Glutamatergic neuron (in vitro differentiated cells): ENCODE measurements around the gene EPHB4. TPM values are rescaled to one million over a fixed set of nuclear protein-coding genes. Genes with fewer than 3 reads are reported as not detected.

Source experiments
- DNase-seq: peaks from one replicate; pipeline ENCODE4 v3.0.0; 2022
- H3K27ac Mint-ChIP-seq: one replicate; pipeline ENCODE4 v1.8.0; 2020; ENCODE audit warnings: mild to moderate bottlenecking, mixed read lengths, inconsistent platforms; ENCODE audit not compliant: unreplicated experiment
- H3K27me3 Mint-ChIP-seq: one replicate; pipeline ENCODE4 v1.8.0; 2020; ENCODE audit warnings: mild to moderate bottlenecking, moderate library complexity, mixed read lengths, inconsistent platforms; ENCODE audit not compliant: unreplicated experiment
- H3K36me3 Mint-ChIP-seq: one replicate; pipeline ENCODE4 v1.8.0; 2020; ENCODE audit warnings: mild to moderate bottlenecking, mixed read lengths, inconsistent platforms; ENCODE audit not compliant: unreplicated experiment
- H3K4me1 Mint-ChIP-seq: one replicate; pipeline ENCODE4 v1.8.0; 2020; ENCODE audit warnings: mild to moderate bottlenecking, low read depth, mixed read lengths, inconsistent platforms; ENCODE audit not compliant: unreplicated experiment
- H3K4me3 Mint-ChIP-seq: one replicate; pipeline ENCODE4 v1.8.0; 2020; ENCODE audit warnings: mild to moderate bottlenecking, mixed read lengths, inconsistent platforms; ENCODE audit not compliant: unreplicated experiment
- H3K9me3 Mint-ChIP-seq: one replicate; pipeline ENCODE4 v1.8.0; 2020; ENCODE audit warnings: mild to moderate bottlenecking, moderate library complexity, mixed read lengths, inconsistent platforms; ENCODE audit not compliant: unreplicated experiment
- total RNA-seq: library from RNA; stranded (reverse); fragmentation: NEBNext Ultra II Directional; extraction: Animal tissue kit (Norgen Biotek cat#: 25700); gene quantifications from one replicate; pipeline ENCODE4 v1.2.1, GENCODE V29; 2021; ENCODE audit not compliant: unreplicated experiment
- TF ChIP-seq, protein P1 (sequence below): fragments of 200-600 bp; sonication (generic); IDR thresholded peaks from one replicate; pipeline ENCODE4 v1.5.0; 2021; ENCODE audit not compliant: partially characterized antibody, unreplicated experiment

The EPHB4 gene
- total RNA-seq, 1 donor from 2014 or later: 21.5 TPM

DNA sequence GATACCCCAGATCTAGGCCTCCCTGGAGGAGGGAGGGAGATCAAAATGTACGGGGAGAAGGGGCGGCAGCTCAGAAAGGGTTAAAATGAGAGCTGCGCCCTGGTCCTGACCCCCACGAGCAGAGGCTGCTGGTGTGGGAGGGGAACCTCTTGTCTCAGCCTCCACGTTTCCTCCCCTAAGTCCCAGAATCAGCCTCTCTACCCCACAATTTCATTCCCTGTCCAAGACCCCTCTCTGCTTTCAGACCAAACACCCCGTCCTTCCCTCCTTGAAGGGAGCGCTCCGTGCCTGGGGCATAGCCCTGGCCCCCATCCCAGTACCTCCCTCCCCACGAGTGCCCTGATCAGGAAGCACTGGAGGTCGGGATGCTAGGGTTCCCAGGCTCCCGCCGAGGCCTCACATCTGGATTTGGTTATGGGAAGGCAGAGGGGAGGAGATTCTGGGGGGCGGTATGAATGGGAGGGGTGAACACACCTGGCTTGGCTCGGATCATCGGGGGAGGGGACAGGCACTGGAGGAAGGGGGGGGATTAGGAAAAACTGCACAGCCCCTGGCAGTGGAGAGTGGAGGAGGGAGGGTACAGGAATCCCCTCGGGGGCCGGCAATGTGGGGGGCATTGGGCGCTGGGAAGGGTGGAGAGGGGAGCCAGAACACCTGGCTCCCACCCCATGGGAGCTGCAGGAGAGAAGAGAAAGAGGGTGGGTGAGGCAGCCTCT, 2.7 kb downstream of the EPHB4 start:
- Mint-ChIP-seq H3K27ac (no peak overlapping the region), H3K36me3 (no peaks in the 10 kb centered on the region), H3K27me3 (peaks cover 22% of the 10 kb centered on the region), H3K4me3 (no peak overlapping the region), H3K9me3 (peaks cover 11% of the 10 kb centered on the region), H3K4me1 (peaks cover 10% of the 10 kb centered on the region)
- TF ChIP-seq, protein P1, sequence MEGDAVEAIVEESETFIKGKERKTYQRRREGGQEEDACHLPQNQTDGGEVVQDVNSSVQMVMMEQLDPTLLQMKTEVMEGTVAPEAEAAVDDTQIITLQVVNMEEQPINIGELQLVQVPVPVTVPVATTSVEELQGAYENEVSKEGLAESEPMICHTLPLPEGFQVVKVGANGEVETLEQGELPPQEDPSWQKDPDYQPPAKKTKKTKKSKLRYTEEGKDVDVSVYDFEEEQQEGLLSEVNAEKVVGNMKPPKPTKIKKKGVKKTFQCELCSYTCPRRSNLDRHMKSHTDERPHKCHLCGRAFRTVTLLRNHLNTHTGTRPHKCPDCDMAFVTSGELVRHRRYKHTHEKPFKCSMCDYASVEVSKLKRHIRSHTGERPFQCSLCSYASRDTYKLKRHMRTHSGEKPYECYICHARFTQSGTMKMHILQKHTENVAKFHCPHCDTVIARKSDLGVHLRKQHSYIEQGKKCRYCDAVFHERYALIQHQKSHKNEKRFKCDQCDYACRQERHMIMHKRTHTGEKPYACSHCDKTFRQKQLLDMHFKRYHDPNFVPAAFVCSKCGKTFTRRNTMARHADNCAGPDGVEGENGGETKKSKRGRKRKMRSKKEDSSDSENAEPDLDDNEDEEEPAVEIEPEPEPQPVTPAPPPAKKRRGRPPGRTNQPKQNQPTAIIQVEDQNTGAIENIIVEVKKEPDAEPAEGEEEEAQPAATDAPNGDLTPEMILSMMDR: no peak
- DNase-seq: no peak

DNA sequence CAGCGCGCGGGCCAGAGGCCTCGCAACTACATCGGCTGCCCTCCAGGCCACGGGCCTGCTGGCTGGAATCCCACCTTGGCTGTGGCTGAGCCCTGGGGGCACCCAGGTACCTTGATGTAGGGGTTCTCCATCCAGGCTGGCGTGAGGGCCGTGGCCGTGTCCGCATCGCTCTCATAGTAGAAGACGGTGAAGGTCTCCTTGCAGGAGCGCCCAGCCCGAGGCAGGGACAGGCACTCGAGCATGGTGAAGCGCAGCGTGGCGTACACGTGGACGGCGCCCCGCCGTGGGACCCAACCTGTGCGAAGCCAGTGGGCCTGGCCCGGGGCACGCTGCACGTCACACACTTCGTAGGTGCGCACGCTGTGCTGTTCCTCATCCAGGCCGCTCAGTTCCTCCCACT, 3.8 kb downstream of the EPHB4 start:
- Mint-ChIP-seq H3K9me3 (peaks cover 13% of the 10 kb centered on the region), H3K4me3 (no peak overlapping the region), H3K27ac (no peak overlapping the region), H3K4me1 (peaks cover 10% of the 10 kb centered on the region), H3K36me3 (no peaks in the 10 kb centered on the region), H3K27me3 (peaks cover 19% of the 10 kb centered on the region)
- TF ChIP-seq, protein P1: no peak
- DNase-seq: no peak

DNA sequence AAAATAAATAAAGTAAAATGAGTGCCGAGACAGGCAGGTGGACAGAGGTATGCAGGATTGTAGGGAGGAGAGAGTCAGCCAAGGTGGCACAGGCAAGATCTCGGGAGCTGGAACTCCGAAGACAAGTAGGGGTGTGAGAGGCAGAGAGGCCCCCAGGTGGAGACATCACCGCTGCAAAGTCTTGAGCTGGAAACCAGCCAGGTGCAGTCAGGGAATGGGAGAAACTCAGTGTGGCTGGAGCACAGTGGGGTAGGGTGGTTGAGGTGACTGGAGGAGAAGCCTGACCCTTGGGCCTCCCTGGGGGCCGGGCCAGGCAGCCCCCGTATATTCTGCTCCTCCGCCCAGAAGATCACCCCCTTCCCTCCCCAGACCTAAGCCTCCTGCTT, 4.2 kb downstream of the EPHB4 start:
- no peak for DNase-seq
- peaks cover 10% of the 10 kb centered on the region for H3K4me1 Mint-ChIP-seq
- H3K9me3 Mint-ChIP-seq: peaks cover 13% of the 10 kb centered on the region
- H3K4me3 Mint-ChIP-seq: peak overlapping the region; percentile 12
- no peak overlapping the region for H3K27ac Mint-ChIP-seq
- peaks cover 18% of the 10 kb centered on the region for H3K27me3 Mint-ChIP-seq
- no peaks in the 10 kb centered on the region for H3K36me3 Mint-ChIP-seq
- TF ChIP-seq, protein P1: no peak

DNA sequence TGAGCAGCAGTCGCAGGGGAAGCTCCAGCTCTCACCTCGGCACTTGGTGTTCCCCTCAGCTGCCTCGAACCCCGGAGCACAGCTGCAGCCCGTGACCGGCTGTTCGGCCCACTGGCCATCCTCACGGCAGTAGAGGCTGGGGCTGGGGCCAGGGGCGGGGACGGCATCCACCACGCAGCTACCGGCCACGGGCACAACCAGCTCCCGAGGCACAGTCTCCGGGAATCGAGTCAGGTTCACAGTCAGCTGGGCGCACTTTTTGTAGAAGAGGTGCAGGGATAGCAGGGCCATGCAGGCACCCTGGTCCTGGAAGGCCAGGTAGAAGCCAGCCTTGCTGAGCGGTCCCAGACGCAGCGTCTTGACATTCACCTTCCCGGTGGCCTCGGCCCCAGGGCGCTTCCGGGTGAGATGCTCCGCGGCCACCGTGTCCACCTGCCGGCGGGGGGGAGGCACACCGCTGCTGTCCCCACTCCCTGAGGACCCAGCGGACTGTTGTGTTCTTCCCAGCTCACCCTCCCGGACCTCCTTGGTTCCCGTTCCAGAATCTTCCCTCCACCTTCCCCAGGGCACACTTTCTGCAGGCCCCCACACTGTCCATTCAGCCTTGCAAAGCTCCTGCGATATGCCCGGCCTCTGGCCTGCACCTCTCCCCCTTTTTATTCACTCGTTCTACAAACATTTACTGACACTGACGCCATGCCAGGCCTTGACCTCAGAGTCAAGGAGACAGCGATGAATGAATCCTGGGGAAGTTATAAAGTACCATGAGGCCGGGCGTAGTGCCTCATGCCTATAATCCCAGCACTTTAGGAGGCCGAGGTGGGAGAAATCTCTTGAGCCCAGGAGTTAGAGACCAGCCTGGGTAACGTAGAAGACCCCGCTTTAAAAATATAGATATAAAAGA, 4.8 kb downstream of the EPHB4 start:
- TF ChIP-seq, protein P1: no peak
- H3K27me3 Mint-ChIP-seq: peaks cover 14% of the 10 kb centered on the region
- peaks cover 11% of the 10 kb centered on the region for H3K9me3 Mint-ChIP-seq
- H3K27ac Mint-ChIP-seq: no peak overlapping the region
- no peak for DNase-seq
- peaks cover 10% of the 10 kb centered on the region for H3K4me1 Mint-ChIP-seq
- H3K4me3 Mint-ChIP-seq: no peak overlapping the region
- no peaks in the 10 kb centered on the region for H3K36me3 Mint-ChIP-seq

DNA sequence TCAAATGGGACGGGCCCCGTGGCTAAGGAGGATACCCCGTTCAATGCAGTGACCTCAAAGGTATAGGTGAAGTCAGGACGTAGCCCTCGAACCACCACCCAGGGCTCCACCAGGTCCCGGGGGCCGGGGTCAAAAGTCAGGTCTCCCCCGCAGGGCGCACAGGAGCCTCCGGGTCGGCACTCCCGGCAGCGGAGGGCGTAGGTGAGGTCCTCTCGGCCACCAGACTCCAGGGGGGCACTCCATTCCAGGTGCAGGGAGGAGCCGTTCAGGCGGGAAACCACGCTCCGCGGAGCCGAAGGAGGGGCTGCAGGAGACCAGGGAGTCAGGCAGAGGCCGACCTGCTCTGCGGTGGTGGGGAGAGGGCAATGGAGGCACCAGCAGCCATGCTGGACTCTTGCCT, 7.7 kb downstream of the EPHB4 start:
- Mint-ChIP-seq H3K27me3 (peaks cover 6% of the 10 kb centered on the region), H3K4me3 (no peak overlapping the region), H3K36me3 (no peaks in the 10 kb centered on the region), H3K27ac (no peak overlapping the region), H3K4me1 (no peaks in the 10 kb centered on the region), H3K9me3 (peaks cover 6% of the 10 kb centered on the region)
- TF ChIP-seq, protein P1: no peak
- DNase-seq: no peak
